Measurements from ENCODE around the gene ADAM10. TPM values are rescaled to one million over a fixed set of nuclear protein-coding genes. Genes with fewer than 3 reads are reported as not detected.

ADAM10 gene
- total RNA-seq, 1 donor from 2014 or later, result 140 TPM

- Mint-ChIP-seq H3K9me3 (ENCODE audit: unreplicated experiment) (peaks cover 1% of the 10 kb centered on the region), H3K36me3 (ENCODE audit: unreplicated experiment) (peaks cover 6% of the 10 kb centered on the region), H3K27me3 (ENCODE audit: unreplicated experiment) (no peaks in the 10 kb centered on the region), H3K4me3 (ENCODE audit: unreplicated experiment) (no peak overlapping the region), H3K27ac (ENCODE audit: unreplicated experiment) (no peak overlapping the region), H3K4me1 (ENCODE audit: low read depth, unreplicated experiment) (no peaks in the 10 kb centered on the region)
- TF ChIP-seq, protein P1, sequence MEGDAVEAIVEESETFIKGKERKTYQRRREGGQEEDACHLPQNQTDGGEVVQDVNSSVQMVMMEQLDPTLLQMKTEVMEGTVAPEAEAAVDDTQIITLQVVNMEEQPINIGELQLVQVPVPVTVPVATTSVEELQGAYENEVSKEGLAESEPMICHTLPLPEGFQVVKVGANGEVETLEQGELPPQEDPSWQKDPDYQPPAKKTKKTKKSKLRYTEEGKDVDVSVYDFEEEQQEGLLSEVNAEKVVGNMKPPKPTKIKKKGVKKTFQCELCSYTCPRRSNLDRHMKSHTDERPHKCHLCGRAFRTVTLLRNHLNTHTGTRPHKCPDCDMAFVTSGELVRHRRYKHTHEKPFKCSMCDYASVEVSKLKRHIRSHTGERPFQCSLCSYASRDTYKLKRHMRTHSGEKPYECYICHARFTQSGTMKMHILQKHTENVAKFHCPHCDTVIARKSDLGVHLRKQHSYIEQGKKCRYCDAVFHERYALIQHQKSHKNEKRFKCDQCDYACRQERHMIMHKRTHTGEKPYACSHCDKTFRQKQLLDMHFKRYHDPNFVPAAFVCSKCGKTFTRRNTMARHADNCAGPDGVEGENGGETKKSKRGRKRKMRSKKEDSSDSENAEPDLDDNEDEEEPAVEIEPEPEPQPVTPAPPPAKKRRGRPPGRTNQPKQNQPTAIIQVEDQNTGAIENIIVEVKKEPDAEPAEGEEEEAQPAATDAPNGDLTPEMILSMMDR (IDR thresholded peaks at IDR 0.05; ENCODE audit: partially characterized antibody, unreplicated experiment), result no peak
- no peak for DNase-seq
Observed at GRCh38 chr15:58766290-58766689, 16.8 kb upstream of the ADAM10 start.

- no peaks in the 10 kb centered on the region for H3K4me1 Mint-ChIP-seq (ENCODE audit: low read depth, unreplicated experiment)
- TF ChIP-seq, protein P1 (IDR thresholded peaks at IDR 0.05; ENCODE audit: partially characterized antibody, unreplicated experiment), result no peak
Observed at GRCh38 chr15:58764468-58764867, 15.0 kb upstream of the ADAM10 start.

DNA sequence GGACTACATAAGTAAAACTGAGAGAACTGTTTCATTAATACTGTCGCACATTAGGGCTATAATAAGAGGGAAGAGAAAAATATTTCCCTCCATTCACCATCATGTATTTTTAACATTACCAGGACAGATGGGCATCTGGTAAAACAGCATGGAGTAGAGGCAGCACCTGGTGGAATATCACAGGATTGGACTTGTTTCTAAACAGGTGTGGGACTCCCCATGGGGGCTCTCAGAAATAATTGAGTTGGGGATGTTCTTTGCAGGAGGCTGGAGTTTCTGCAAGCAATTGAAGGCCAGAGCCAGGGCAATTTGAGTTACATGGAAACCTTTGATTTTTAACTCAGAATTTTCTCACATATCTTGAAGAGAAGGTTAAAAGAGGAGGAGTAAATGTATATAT is 13.2 kb upstream of the ADAM10 start:
- Mint-ChIP-seq H3K9me3 (ENCODE audit: unreplicated experiment) (peaks cover 1% of the 10 kb centered on the region), H3K27me3 (ENCODE audit: unreplicated experiment) (no peaks in the 10 kb centered on the region), H3K4me3 (ENCODE audit: unreplicated experiment) (no peak overlapping the region), H3K36me3 (ENCODE audit: unreplicated experiment) (peaks cover 6% of the 10 kb centered on the region), H3K4me1 (ENCODE audit: low read depth, unreplicated experiment) (no peaks in the 10 kb centered on the region), H3K27ac (ENCODE audit: unreplicated experiment) (no peak overlapping the region)
- DNase-seq, result no peak
- TF ChIP-seq, protein P1 (IDR thresholded peaks at IDR 0.05; ENCODE audit: partially characterized antibody, unreplicated experiment), result no peak

More at GRCh38 chr15:58764468-58764867, 15.0 kb upstream of the ADAM10 start:
- Mint-ChIP-seq H3K9me3 (ENCODE audit: unreplicated experiment) (peaks cover 1% of the 10 kb centered on the region), H3K4me3 (ENCODE audit: unreplicated experiment) (no peak overlapping the region), H3K36me3 (ENCODE audit: unreplicated experiment) (peaks cover 6% of the 10 kb centered on the region), H3K27ac (ENCODE audit: unreplicated experiment) (no peak overlapping the region), H3K27me3 (ENCODE audit: unreplicated experiment) (no peaks in the 10 kb centered on the region)
- no peak for DNase-seq

GRCh38 chr15:58762285-58762684 is 12.8 kb upstream of the ADAM10 start:
- TF ChIP-seq, protein P1 (IDR thresholded peaks at IDR 0.05; ENCODE audit: partially characterized antibody, unreplicated experiment), result no peak
- Mint-ChIP-seq H3K27me3 (ENCODE audit: unreplicated experiment) (no peaks in the 10 kb centered on the region), H3K9me3 (ENCODE audit: unreplicated experiment) (peaks cover 1% of the 10 kb centered on the region), H3K4me3 (ENCODE audit: unreplicated experiment) (no peak overlapping the region), H3K4me1 (ENCODE audit: low read depth, unreplicated experiment) (no peaks in the 10 kb centered on the region), H3K36me3 (ENCODE audit: unreplicated experiment) (peaks cover 6% of the 10 kb centered on the region), H3K27ac (ENCODE audit: unreplicated experiment) (no peak overlapping the region)
- no peak for DNase-seq

DNA sequence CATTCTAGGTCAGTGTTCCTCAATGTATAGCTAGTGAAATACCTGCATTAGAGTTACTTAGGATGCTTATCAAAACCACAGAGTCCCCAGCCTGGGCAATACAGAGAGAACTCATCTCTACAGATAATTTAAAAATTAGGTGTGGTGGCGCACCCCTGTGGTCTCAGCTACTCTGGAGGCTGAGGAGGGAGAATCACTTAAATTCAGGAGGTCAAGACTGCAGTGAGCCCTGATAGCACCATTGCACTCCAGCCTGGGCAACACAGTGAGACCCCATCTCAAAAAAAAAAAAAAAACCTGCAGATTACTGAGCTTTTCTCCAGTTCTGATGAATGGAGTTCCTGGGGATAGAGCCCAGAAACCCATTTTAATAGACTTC is 11.5 kb upstream of the ADAM10 start:
- Mint-ChIP-seq H3K4me3 (ENCODE audit: unreplicated experiment) (no peak overlapping the region), H3K4me1 (ENCODE audit: low read depth, unreplicated experiment) (no peaks in the 10 kb centered on the region), H3K9me3 (ENCODE audit: unreplicated experiment) (peaks cover 1% of the 10 kb centered on the region), H3K27me3 (ENCODE audit: unreplicated experiment) (no peaks in the 10 kb centered on the region), H3K27ac (ENCODE audit: unreplicated experiment) (no peak overlapping the region), H3K36me3 (ENCODE audit: unreplicated experiment) (peaks cover 6% of the 10 kb centered on the region)
- DNase-seq, result no peak
- TF ChIP-seq, protein P1 (IDR thresholded peaks at IDR 0.05; ENCODE audit: partially characterized antibody, unreplicated experiment), result no peak
